ENCODE data around the gene ARRDC2. TPM values are rescaled to one million over a fixed set of nuclear protein-coding genes. Genes with fewer than 3 reads are reported as not detected.

ARRDC2 gene
- total RNA-seq, 1 experiment from 2014 or later: 27.7 TPM

DNA sequence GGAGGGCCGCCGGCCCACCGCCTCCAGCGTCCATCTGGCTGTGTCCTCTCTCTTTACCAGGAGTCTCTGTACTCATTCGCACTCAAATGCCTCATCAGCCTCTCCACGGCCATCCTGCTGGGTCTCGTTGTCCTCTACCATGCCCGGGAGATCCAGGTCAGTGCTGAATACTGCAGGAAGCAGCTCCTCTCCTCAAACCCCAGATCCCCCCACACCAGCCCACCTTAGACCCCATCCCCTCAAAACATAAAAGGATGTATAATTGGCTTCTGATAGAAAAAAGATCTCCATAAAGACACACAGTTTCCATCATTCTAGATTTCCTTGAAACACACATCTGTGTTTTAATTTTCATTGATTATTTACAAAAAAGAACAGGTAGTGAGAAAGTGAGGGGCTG, 32.9 kb upstream of the ARRDC2 start:
- H3K4me2 ChIP-seq (ENCODE audit: low read length): no peak overlapping the region
- H2AFZ ChIP-seq (ENCODE audit: low read length): no peak overlapping the region
- ChIA-PET POLR2A (ENCODE audit: unreplicated experiment) (no interaction called here), CTCF (no interaction called here)
- H3K4me3 ChIP-seq (ENCODE audit: low read length): no peak overlapping the region
- no peaks in the 10 kb centered on the region for H3K36me3 ChIP-seq (ENCODE audit: low read depth, low read length)
- no peak overlapping the region for H3K27ac ChIP-seq (ENCODE audit: low read length)
- BruUV-seq (replicated peaks): no TSS peak
- no peaks in the 10 kb centered on the region for H3K9me3 ChIP-seq (ENCODE audit: low read length)
- TF ChIP-seq, protein P1, sequence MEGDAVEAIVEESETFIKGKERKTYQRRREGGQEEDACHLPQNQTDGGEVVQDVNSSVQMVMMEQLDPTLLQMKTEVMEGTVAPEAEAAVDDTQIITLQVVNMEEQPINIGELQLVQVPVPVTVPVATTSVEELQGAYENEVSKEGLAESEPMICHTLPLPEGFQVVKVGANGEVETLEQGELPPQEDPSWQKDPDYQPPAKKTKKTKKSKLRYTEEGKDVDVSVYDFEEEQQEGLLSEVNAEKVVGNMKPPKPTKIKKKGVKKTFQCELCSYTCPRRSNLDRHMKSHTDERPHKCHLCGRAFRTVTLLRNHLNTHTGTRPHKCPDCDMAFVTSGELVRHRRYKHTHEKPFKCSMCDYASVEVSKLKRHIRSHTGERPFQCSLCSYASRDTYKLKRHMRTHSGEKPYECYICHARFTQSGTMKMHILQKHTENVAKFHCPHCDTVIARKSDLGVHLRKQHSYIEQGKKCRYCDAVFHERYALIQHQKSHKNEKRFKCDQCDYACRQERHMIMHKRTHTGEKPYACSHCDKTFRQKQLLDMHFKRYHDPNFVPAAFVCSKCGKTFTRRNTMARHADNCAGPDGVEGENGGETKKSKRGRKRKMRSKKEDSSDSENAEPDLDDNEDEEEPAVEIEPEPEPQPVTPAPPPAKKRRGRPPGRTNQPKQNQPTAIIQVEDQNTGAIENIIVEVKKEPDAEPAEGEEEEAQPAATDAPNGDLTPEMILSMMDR (conservative IDR thresholded peaks at IDR 0.05; ENCODE audit: low read depth, low read length): no peak
- TF ChIP-seq EZH2 (IDR thresholded peaks at IDR 0.05; ENCODE audit: low read length, unreplicated experiment): no peak
- no peak overlapping the region for H3K9ac ChIP-seq (ENCODE audit: low read length)
- no peaks in the 10 kb centered on the region for H3K79me2 ChIP-seq (ENCODE audit: low read length)
- no peak for DNase-seq
- intact Hi-C loops (cut with micrococcal nuclease): no loop called here
- no peaks in the 10 kb centered on the region for H3K27me3 ChIP-seq (ENCODE audit: low read length)
- no peaks in the 10 kb centered on the region for H3K9me2 ChIP-seq (replicated peaks; ENCODE audit: low read length)
- H4K20me1 ChIP-seq (ENCODE audit: low read length): no peaks in the 10 kb centered on the region
- no peaks in the 10 kb centered on the region for H3K4me1 ChIP-seq (ENCODE audit: insufficient read depth, low read length)
- no peak for ATAC-seq
- H3F3A ChIP-seq (ENCODE audit: low read length, unreplicated experiment): no peaks in the 10 kb centered on the region

DNA sequence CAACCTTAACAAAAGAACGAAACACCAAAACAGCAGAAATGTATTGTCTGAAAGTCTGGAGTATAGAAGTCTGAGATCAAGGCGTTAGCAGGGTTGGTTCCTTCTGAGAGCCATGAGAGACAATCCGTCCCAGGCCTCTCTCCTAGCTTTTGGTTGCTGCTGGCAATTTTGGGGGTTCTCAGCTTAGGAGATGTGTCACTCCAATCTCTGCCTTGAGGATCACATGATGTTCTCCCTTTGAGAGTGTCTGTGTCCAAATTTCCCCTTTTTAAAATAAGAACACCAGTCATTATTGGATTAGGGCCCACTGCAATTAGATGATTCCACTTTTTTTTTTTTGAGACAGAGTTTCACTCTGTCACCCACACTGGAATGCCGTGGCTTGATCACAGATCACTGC, 30.9 kb upstream of the ARRDC2 start:
- BruUV-seq (replicated peaks): no TSS peak
- TF ChIP-seq, protein P1 (conservative IDR thresholded peaks at IDR 0.05; ENCODE audit: low read depth, low read length): no peak
- TF ChIP-seq EZH2 (IDR thresholded peaks at IDR 0.05; ENCODE audit: low read length, unreplicated experiment) (no peak), EZH2phosphoT487 (IDR thresholded peaks at IDR 0.05; ENCODE audit: borderline replicate concordance, low read length) (no peak)
- H2AFZ ChIP-seq (ENCODE audit: low read length): no peak overlapping the region
- no peaks in the 10 kb centered on the region for H3K27me3 ChIP-seq (ENCODE audit: low read length)
- no peaks in the 10 kb centered on the region for H3F3A ChIP-seq (ENCODE audit: low read length, unreplicated experiment)
- H3K4me1 ChIP-seq (ENCODE audit: insufficient read depth, low read length): no peaks in the 10 kb centered on the region
- CTCF ChIA-PET: interaction anchor here (0.6 kb wide), 1 partner anchor 18 kb away, joined by 4 read pairs; no protein-coding TSS in a partner anchor
- H3K9ac ChIP-seq (ENCODE audit: low read length): no peak overlapping the region
- H3K36me3 ChIP-seq (ENCODE audit: low read depth, low read length): no peaks in the 10 kb centered on the region
- POLR2A ChIA-PET (ENCODE audit: unreplicated experiment): no interaction called here
- H3K27ac ChIP-seq (ENCODE audit: low read length): no peak overlapping the region
- intact Hi-C loops (cut with micrococcal nuclease): no loop called here
- H3K79me2 ChIP-seq (ENCODE audit: low read length): no peaks in the 10 kb centered on the region
- no peak for ATAC-seq
- no peaks in the 10 kb centered on the region for H3K9me3 ChIP-seq (ENCODE audit: low read length)
- no peak overlapping the region for H3K4me3 ChIP-seq (ENCODE audit: low read length)
- DNase-seq: no peak
- no peak overlapping the region for H3K4me2 ChIP-seq (ENCODE audit: low read length)
- H4K20me1 ChIP-seq (ENCODE audit: low read length): no peaks in the 10 kb centered on the region
- no peaks in the 10 kb centered on the region for H3K9me2 ChIP-seq (replicated peaks; ENCODE audit: low read length)

DNA sequence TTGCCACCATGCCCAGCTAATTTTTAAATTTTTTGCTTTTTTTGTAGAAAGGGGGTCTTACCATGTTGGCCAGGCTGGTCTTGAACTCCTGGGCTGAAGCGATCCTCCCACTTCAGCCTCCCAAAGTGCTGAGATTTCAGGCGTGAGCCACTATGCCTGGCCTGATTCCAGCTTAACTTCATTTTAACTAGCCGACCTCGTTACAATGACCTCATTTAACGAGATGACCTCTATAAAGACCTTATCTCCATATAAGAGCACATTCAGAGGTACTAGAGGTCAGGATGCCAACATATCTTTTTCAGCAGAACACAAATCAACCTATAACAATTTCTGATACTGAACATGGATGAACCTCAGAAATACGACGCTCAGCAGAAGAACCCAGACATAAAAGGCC, 30.5 kb upstream of the ARRDC2 start:
- POLR2A ChIA-PET (ENCODE audit: unreplicated experiment): no interaction called here

More for the DNA sequence above, 30.5 kb upstream of the ARRDC2 start:
- no peaks in the 10 kb centered on the region for H4K20me1 ChIP-seq (ENCODE audit: low read length)
- no peaks in the 10 kb centered on the region for H3K79me2 ChIP-seq (ENCODE audit: low read length)
- no peak overlapping the region for H3K4me2 ChIP-seq (ENCODE audit: low read length)
- ATAC-seq: no peak
- no peak overlapping the region for H3K27ac ChIP-seq (ENCODE audit: low read length)
- H3K27me3 ChIP-seq (ENCODE audit: low read length): no peaks in the 10 kb centered on the region
- no peak overlapping the region for H3K4me3 ChIP-seq (ENCODE audit: low read length)
- H3F3A ChIP-seq (ENCODE audit: low read length, unreplicated experiment): no peaks in the 10 kb centered on the region
- H3K9me3 ChIP-seq (ENCODE audit: low read length): no peaks in the 10 kb centered on the region
- H3K9ac ChIP-seq (ENCODE audit: low read length): no peak overlapping the region
- intact Hi-C loops (cut with micrococcal nuclease): no loop called here
- H3K4me1 ChIP-seq (ENCODE audit: insufficient read depth, low read length): no peaks in the 10 kb centered on the region
- H2AFZ ChIP-seq (ENCODE audit: low read length): no peak overlapping the region
- CTCF ChIA-PET: interaction anchor here (0.6 kb wide), 1 partner anchor 17 kb away, joined by 4 read pairs; no protein-coding TSS in a partner anchor
- no peaks in the 10 kb centered on the region for H3K9me2 ChIP-seq (replicated peaks; ENCODE audit: low read length)
- no peak for DNase-seq
- no peaks in the 10 kb centered on the region for H3K36me3 ChIP-seq (ENCODE audit: low read depth, low read length)
- BruUV-seq (replicated peaks): no TSS peak
- TF ChIP-seq, protein P1 (conservative IDR thresholded peaks at IDR 0.05; ENCODE audit: low read depth, low read length): no peak
- TF ChIP-seq EZH2 (IDR thresholded peaks at IDR 0.05; ENCODE audit: low read length, unreplicated experiment): no peak
- no peak for TF ChIP-seq EZH2phosphoT487 (IDR thresholded peaks at IDR 0.05; ENCODE audit: borderline replicate concordance, low read length)

Data from PC-3 (cell line).